DOHH2 (cell line): Measurements from ENCODE around the gene FRK.

Source experiments
- H3F3A ChIP-seq: fragments of 200-600 bp; sonication (generic), shearing (Covaris generic); 2 replicates; pipeline ENCODE4 v1.6.0; 2016; ENCODE audit warnings: antibody characterized with exemption, mild to moderate bottlenecking; ENCODE audit not compliant: control insufficient read depth, insufficient read depth
- H3K27ac ChIP-seq: fragments of 200-600 bp; sonication (generic); 2 replicates; pipeline ENCODE4 v1.5.1; 2014; ENCODE audit warnings: low read depth, mild to moderate bottlenecking, low read length, moderate library complexity
- H3K27me3 ChIP-seq: fragments of 200-600 bp; sonication (generic); 2 replicates; pipeline ENCODE4 v1.6.1; 2014; ENCODE audit warnings: mild to moderate bottlenecking, low read length, mixed read lengths; ENCODE audit not compliant: control insufficient read depth
- H3K36me3 ChIP-seq: fragments of 200-600 bp; sonication (generic); 2 replicates; pipeline ENCODE4 v1.6.1; 2014; ENCODE audit warnings: mild to moderate bottlenecking, low read length, moderate library complexity, mixed read lengths; ENCODE audit not compliant: control insufficient read depth
- H3K4me1 ChIP-seq: fragments of 200-600 bp; sonication (generic); 2 replicates; pipeline ENCODE4 v1.6.1; 2014; ENCODE audit warnings: mild to moderate bottlenecking, low read length, mixed read lengths; ENCODE audit not compliant: control insufficient read depth
- H3K4me2 ChIP-seq: fragments of 200-600 bp; sonication (generic); 2 replicates; pipeline ENCODE4 v1.6.0; 2014; ENCODE audit warnings: mild to moderate bottlenecking, low read length, moderate library complexity
- H3K4me3 ChIP-seq: fragments of 200-600 bp; sonication (generic); 2 replicates; pipeline ENCODE4 v1.5.1; 2014; ENCODE audit warnings: mild to moderate bottlenecking, low read length, mixed read lengths
- H3K79me2 ChIP-seq: fragments of 200-600 bp; sonication (generic); 2 replicates; pipeline ENCODE4 v1.6.1; 2014; ENCODE audit warnings: mild to moderate bottlenecking, low read length, mixed read lengths; ENCODE audit not compliant: control insufficient read depth
- H3K9me2 ChIP-seq: fragments of 200-600 bp; sonication (generic); replicated peaks from 2 replicates; pipeline ENCODE4 v1.6.1; 2014; ENCODE audit warnings: mild to moderate bottlenecking, low read length, mixed read lengths; ENCODE audit not compliant: control insufficient read depth
- H3K9me3 ChIP-seq: fragments of 200-600 bp; sonication (generic); 2 replicates; pipeline ENCODE4 v1.6.1; 2014; ENCODE audit warnings: antibody characterized with exemption, low read length, mixed read lengths; ENCODE audit not compliant: control insufficient read depth, insufficient read depth
- H4K20me1 ChIP-seq: fragments of 200-600 bp; sonication (generic); 2 replicates; pipeline ENCODE4 v1.6.0; 2014; ENCODE audit warnings: low read depth, mild to moderate bottlenecking, antibody characterized with exemption, low read length, moderate library complexity; ENCODE audit not compliant: control insufficient read depth, insufficient read depth
- EZH2phosphoT487 ChIP-seq: fragments of 200-600 bp; sonication (generic); IDR thresholded peaks from 2 replicates; pipeline ENCODE4 v1.6.1; 2017; ENCODE audit warnings: borderline replicate concordance, mild to moderate bottlenecking, antibody characterized with exemption, low read length, moderate library complexity, mixed read lengths
- TF ChIP-seq, protein P1 (sequence below): fragments of 200-600 bp; sonication (generic); IDR thresholded peaks from one replicate; pipeline ENCODE4 v1.5.1; 2014; ENCODE audit warnings: antibody characterized with exemption, mild to moderate bottlenecking, low read depth, low read length; ENCODE audit not compliant: poor library complexity, severe bottlenecking

FRK gene, protein sequence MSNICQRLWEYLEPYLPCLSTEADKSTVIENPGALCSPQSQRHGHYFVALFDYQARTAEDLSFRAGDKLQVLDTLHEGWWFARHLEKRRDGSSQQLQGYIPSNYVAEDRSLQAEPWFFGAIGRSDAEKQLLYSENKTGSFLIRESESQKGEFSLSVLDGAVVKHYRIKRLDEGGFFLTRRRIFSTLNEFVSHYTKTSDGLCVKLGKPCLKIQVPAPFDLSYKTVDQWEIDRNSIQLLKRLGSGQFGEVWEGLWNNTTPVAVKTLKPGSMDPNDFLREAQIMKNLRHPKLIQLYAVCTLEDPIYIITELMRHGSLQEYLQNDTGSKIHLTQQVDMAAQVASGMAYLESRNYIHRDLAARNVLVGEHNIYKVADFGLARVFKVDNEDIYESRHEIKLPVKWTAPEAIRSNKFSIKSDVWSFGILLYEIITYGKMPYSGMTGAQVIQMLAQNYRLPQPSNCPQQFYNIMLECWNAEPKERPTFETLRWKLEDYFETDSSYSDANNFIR

DNA sequence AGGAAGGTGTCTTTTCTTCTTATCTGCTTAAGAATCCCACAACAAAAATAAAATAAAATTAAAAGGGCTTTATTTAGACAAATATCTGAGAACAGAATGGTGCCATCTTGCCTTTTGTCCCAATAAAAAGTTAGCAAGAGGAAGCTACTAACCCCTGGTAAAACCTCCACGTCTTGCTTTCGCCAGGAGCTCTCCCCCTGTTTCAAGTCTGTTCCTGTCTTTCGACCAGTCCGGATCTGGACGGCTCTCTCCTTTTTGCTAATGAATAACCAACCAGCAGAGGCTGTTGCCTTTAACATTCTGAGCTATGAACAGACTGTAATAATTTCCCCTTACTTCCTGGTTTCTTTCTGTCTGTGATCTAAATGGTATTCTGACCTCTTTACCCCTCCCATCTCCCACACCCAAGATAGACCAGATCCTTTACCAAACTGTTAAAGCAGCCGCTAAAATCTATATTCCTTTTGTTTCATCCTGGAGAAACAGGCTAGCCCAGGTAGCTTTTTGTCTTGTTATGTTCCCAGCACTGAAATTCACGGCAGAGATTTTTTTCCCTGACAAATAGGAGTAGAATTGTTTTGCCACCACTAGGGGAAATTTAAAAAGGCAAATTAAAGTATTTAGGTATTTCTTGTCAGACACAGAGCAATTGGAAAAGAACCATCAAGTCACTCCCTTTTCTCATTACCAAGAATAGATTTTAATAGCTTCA lies at the start of gene FRK:
Gene FRK (minus strand): TSS at position 320 of the 712 bp plus-strand sequence. CDS start 580 bp downstream, outside the sequence.
- H3K4me1 ChIP-seq: no peaks in the 10 kb centered on the region
- no peaks in the 10 kb centered on the region for H3F3A ChIP-seq
- peaks cover 12% of the 10 kb centered on the region for H3K27me3 ChIP-seq
- H3K9me2 ChIP-seq: no peaks in the 10 kb centered on the region
- no peaks in the 10 kb centered on the region for H4K20me1 ChIP-seq
- no peak for TF ChIP-seq EZH2phosphoT487
- TF ChIP-seq, protein P1, sequence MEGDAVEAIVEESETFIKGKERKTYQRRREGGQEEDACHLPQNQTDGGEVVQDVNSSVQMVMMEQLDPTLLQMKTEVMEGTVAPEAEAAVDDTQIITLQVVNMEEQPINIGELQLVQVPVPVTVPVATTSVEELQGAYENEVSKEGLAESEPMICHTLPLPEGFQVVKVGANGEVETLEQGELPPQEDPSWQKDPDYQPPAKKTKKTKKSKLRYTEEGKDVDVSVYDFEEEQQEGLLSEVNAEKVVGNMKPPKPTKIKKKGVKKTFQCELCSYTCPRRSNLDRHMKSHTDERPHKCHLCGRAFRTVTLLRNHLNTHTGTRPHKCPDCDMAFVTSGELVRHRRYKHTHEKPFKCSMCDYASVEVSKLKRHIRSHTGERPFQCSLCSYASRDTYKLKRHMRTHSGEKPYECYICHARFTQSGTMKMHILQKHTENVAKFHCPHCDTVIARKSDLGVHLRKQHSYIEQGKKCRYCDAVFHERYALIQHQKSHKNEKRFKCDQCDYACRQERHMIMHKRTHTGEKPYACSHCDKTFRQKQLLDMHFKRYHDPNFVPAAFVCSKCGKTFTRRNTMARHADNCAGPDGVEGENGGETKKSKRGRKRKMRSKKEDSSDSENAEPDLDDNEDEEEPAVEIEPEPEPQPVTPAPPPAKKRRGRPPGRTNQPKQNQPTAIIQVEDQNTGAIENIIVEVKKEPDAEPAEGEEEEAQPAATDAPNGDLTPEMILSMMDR: no peak
- no peak within 1 kb of the TSS for H3K4me2 ChIP-seq
- no peak within 1 kb of the TSS for H3K4me3 ChIP-seq
- no peaks in the 10 kb centered on the region for H3K79me2 ChIP-seq
- no peak within 1 kb of the TSS for H3K27ac ChIP-seq
- H3K9me3 ChIP-seq: no peaks in the 10 kb centered on the region
- H3K36me3 ChIP-seq: no peaks in the 10 kb centered on the region

DNA sequence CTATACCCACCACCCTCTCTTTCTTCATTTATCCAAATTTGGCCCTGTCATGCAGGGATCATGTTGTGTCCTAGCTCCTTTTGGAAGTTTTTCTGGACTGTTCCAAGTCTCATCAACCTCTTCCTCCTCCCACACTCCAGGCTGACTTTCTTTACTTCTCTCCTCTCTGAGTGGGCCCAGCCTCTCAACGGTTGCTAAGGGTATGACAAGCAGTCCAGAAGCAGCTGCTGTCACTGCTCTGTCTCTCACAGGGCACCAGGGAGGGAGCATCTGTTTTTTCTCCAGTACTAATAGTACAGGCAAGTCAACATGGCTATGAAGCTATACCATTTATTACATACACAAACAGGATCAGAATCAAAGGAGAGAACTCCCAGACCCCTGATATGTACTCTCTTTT lies 48.1 kb upstream of the FRK start:
- TF ChIP-seq, protein P1: no peak
- no peak for TF ChIP-seq EZH2phosphoT487
- Histone ChIP-seq H3K36me3 (peaks cover 22% of the 10 kb centered on the region; the same call in 1 of the 2 replicates), H3K4me3 (no peak overlapping the region), H3K27ac (no peak overlapping the region), H3K9me2 (no peaks in the 10 kb centered on the region), H4K20me1 (no peaks in the 10 kb centered on the region), H3K4me2 (no peak overlapping the region), H3F3A (no peaks in the 10 kb centered on the region), H3K4me1 (no peaks in the 10 kb centered on the region), H3K79me2 (no peaks in the 10 kb centered on the region), H3K27me3 (no peaks in the 10 kb centered on the region), H3K9me3 (no peaks in the 10 kb centered on the region)

DNA sequence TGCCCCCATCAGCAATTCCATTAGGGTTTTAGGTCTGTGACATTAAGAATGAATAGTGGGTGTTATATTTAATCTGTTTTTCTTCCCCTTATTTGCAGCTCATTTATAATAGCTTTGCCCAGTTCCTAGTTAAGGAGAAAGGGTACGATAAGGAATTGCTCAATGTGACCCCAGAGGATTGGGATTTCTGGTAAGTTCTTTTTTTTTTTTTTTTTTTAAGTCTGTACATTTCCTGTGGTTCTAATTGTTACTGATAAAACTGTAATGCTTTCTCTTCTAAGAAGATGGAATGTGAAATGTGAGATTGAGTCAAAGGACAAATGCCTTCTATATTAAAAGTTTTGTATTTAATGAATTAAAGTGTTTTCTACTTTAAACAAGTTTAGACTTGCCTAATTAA lies 45.5 kb upstream of the FRK start:
- Histone ChIP-seq H3K4me1 (peaks cover 19% of the 10 kb centered on the region), H3K9me2 (no peaks in the 10 kb centered on the region), H3K27me3 (no peaks in the 10 kb centered on the region), H3F3A (no peaks in the 10 kb centered on the region), H3K36me3 (peaks cover 10% of the 10 kb centered on the region; the same call in 1 of the 2 replicates), H3K9me3 (no peaks in the 10 kb centered on the region), H3K4me3 (no peak overlapping the region), H4K20me1 (no peaks in the 10 kb centered on the region), H3K79me2 (peaks cover 13% of the 10 kb centered on the region), H3K4me2 (no peak overlapping the region), H3K27ac (no peak overlapping the region)
- TF ChIP-seq, protein P1: no peak
- TF ChIP-seq EZH2phosphoT487: no peak
